Duodenal mucosa (tissue), 2 donors: ENCODE measurements around the gene SLC35F2.
"Not testable (repeated sequence)": the region's sequence is repeated elsewhere in the genome, so short reads cannot be mapped to it uniquely, and the experiment has no call there.

Experiments used
- H3K27ac ChIP-seq: one replicate; pipeline ENCODE4 v1.7.0; 2013; ENCODE audit warnings: low read depth, low read length
- H3K27me3 ChIP-seq, 2 donors: one replicate each; pipeline ENCODE4 v1.7.0; 2013; ENCODE audit warnings: low read length in 2 of 2, control low read depth in 1 of 2; ENCODE audit not compliant: insufficient read depth in 2 of 2, control insufficient read depth in 1 of 2
- H3K36me3 ChIP-seq, 2 donors: one replicate each; pipeline ENCODE4 v1.7.0; 2013; ENCODE audit warnings: low read length in 2 of 2, control low read depth in 1 of 2; ENCODE audit not compliant: insufficient read depth in 2 of 2, control insufficient read depth in 1 of 2
- H3K4me1 ChIP-seq, 2 donors: one replicate each; pipeline ENCODE4 v1.7.0; 2013; ENCODE audit warnings: low read length in 2 of 2, control low read depth in 1 of 2; ENCODE audit not compliant: insufficient read depth in 2 of 2, control insufficient read depth in 1 of 2
- H3K4me3 ChIP-seq, 2 donors: one replicate each; pipeline ENCODE4 v1.7.0; 2013; ENCODE audit warnings: low read length in 2 of 2, low read depth in 1 of 2
- H3K9ac ChIP-seq, 2 donors: one replicate each; pipeline ENCODE4 v1.7.0; 2013; ENCODE audit warnings: low read length in 2 of 2, low read depth in 1 of 2
- H3K9me3 ChIP-seq, 2 donors: one replicate each; pipeline ENCODE4 v1.7.0; 2013; ENCODE audit warnings: low read length in 2 of 2, control low read depth in 1 of 2; ENCODE audit not compliant: control insufficient read depth in 1 of 2

The SLC35F2 gene

GRCh38 chr11:107858217-107859070 lies at the start of gene SLC35F2:
Gene SLC35F2, minus strand, starts transcription at chr11:107858787. Its CDS starts 20 bp downstream, at chr11:107858767.
- H3K4me1 ChIP-seq, result peaks cover 0 to 24% of the 10 kb centered on the region in 2 donors
- H3K4me3 ChIP-seq, result peak within 1 kb of the TSS; percentile 94 to 97
- no peaks in the 10 kb centered on the region for H3K27me3 ChIP-seq
- no peaks in the 10 kb centered on the region for H3K36me3 ChIP-seq
- peak within 1 kb of the TSS; percentile 61 for H3K27ac ChIP-seq
- H3K9ac ChIP-seq, result peak within 1 kb of the TSS; percentile 86 to 91
- H3K9me3 ChIP-seq, result no peaks in the 10 kb centered on the region

GRCh38 chr11:107908211-107908610 lies 49.6 kb upstream of the SLC35F2 start:
- H3K4me3 ChIP-seq, result no peak overlapping the region

GRCh38 chr11:107898270-107898669 lies 39.7 kb upstream of the SLC35F2 start:
- Histone ChIP-seq H3K9ac (no peak overlapping the region), H3K27me3 (no peaks in the 10 kb centered on the region)

More at GRCh38 chr11:107908211-107908610, 49.6 kb upstream of the SLC35F2 start:
- Histone ChIP-seq H3K4me1 (no peaks in the 10 kb centered on the region), H3K9me3 (no peaks in the 10 kb centered on the region), H3K9ac (no peak overlapping the region), H3K27me3 (no peaks in the 10 kb centered on the region), H3K36me3 (no peaks in the 10 kb centered on the region), H3K27ac (no peak overlapping the region)

GRCh38 chr11:107882095-107882820 lies 23.7 kb upstream of the SLC35F2 start:
- Histone ChIP-seq H3K27me3 (no peaks in the 10 kb centered on the region), H3K9ac (no peak overlapping the region), H3K36me3 (no peaks in the 10 kb centered on the region), H3K4me1 (peaks cover 0 to 5% of the 10 kb centered on the region in 2 donors), H3K4me3 (no peak overlapping the region), H3K27ac (no peak overlapping the region), H3K9me3 (no peaks in the 10 kb centered on the region)

More at GRCh38 chr11:107898270-107898669, 39.7 kb upstream of the SLC35F2 start:
- no peak overlapping the region for H3K4me3 ChIP-seq
- no peaks in the 10 kb centered on the region for H3K9me3 ChIP-seq
- H3K4me1 ChIP-seq, result no peaks in the 10 kb centered on the region
- H3K27ac ChIP-seq, result no peak overlapping the region
- no peaks in the 10 kb centered on the region for H3K36me3 ChIP-seq

GRCh38 chr11:107881471-107881870 lies 22.9 kb upstream of the SLC35F2 start:
- H3K36me3 ChIP-seq, H3K9ac ChIP-seq, H3K27me3 ChIP-seq, H3K4me1 ChIP-seq, H3K27ac ChIP-seq, H3K9me3 ChIP-seq, H3K4me3 ChIP-seq: not testable (repeated sequence)

GRCh38 chr11:107876141-107876540 lies 17.6 kb upstream of the SLC35F2 start:
- H3K9ac ChIP-seq, result no peak overlapping the region
- H3K4me1 ChIP-seq, result no peaks in the 10 kb centered on the region
- H3K36me3 ChIP-seq, result no peaks in the 10 kb centered on the region
- H3K27ac ChIP-seq, result no peak overlapping the region
- no peak overlapping the region for H3K4me3 ChIP-seq
- no peaks in the 10 kb centered on the region for H3K27me3 ChIP-seq
- H3K9me3 ChIP-seq, result no peaks in the 10 kb centered on the region

GRCh38 chr11:107864591-107864990 lies 6.0 kb upstream of the SLC35F2 start:
- H3K27ac ChIP-seq, result no peak overlapping the region
- no peak overlapping the region for H3K9ac ChIP-seq
- no peak overlapping the region for H3K4me3 ChIP-seq
- no peaks in the 10 kb centered on the region for H3K36me3 ChIP-seq
- no peaks in the 10 kb centered on the region for H3K27me3 ChIP-seq
- H3K4me1 ChIP-seq, result peaks cover 0 to 6% of the 10 kb centered on the region in 2 donors
- H3K9me3 ChIP-seq, result no peaks in the 10 kb centered on the region

GRCh38 chr11:107860688-107861087 lies 2.1 kb upstream of the SLC35F2 start:
- Histone ChIP-seq H3K27ac (no peak overlapping the region), H3K9me3 (no peaks in the 10 kb centered on the region), H3K36me3 (no peaks in the 10 kb centered on the region), H3K4me1 (peaks cover 0 to 15% of the 10 kb centered on the region in 2 donors), H3K27me3 (no peaks in the 10 kb centered on the region), H3K9ac (no peak overlapping the region), H3K4me3 (no peak overlapping the region)

GRCh38 chr11:107860240-107860620 lies 1.6 kb upstream of the SLC35F2 start:
- Histone ChIP-seq H3K4me1 (peaks cover 0 to 15% of the 10 kb centered on the region in 2 donors), H3K9ac (peak overlapping the region in 1 of 2 donors; percentile 57), H3K4me3 (peak overlapping the region in 1 of 2 donors; percentile 94)
- H3K27me3 ChIP-seq, H3K9me3 ChIP-seq, H3K36me3 ChIP-seq, H3K27ac ChIP-seq: not testable (repeated sequence)
